ENCODE results near the gene PLPPR1.

DNA sequence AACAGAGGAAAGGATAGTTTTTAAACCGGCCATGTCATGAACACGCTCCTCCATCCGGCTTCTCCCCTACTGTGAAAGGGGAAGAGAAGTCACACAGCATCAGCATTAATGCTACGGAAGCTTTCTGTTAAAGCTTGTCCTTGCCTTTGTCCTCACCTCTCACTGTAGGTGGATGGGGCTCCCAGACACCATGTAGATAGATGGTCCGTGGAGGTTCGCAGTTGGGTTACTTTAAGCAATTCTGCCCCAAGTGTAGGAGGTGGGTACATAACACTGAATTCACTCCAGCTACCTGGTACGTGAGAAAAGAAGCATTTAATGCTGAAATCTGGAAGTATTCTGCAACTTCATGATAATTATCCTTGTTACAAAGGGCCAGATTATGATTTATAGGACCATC lies 190.5 kb downstream of the PLPPR1 start:
- TF ChIP-seq, protein P1, sequence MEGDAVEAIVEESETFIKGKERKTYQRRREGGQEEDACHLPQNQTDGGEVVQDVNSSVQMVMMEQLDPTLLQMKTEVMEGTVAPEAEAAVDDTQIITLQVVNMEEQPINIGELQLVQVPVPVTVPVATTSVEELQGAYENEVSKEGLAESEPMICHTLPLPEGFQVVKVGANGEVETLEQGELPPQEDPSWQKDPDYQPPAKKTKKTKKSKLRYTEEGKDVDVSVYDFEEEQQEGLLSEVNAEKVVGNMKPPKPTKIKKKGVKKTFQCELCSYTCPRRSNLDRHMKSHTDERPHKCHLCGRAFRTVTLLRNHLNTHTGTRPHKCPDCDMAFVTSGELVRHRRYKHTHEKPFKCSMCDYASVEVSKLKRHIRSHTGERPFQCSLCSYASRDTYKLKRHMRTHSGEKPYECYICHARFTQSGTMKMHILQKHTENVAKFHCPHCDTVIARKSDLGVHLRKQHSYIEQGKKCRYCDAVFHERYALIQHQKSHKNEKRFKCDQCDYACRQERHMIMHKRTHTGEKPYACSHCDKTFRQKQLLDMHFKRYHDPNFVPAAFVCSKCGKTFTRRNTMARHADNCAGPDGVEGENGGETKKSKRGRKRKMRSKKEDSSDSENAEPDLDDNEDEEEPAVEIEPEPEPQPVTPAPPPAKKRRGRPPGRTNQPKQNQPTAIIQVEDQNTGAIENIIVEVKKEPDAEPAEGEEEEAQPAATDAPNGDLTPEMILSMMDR (IDR thresholded peaks at IDR 0.05): no peak
- no peak for TF ChIP-seq ZFX (IDR thresholded peaks at IDR 0.05; ENCODE audit: borderline replicate concordance)
